RKO (cell line): ENCODE data around the gene CD55.

Experiments used
- DNase-seq: peaks from one replicate; pipeline ENCODE4 v3.0.0-alpha.2; 2016; ENCODE audit warnings: low spot score

Gene CD55

DNA sequence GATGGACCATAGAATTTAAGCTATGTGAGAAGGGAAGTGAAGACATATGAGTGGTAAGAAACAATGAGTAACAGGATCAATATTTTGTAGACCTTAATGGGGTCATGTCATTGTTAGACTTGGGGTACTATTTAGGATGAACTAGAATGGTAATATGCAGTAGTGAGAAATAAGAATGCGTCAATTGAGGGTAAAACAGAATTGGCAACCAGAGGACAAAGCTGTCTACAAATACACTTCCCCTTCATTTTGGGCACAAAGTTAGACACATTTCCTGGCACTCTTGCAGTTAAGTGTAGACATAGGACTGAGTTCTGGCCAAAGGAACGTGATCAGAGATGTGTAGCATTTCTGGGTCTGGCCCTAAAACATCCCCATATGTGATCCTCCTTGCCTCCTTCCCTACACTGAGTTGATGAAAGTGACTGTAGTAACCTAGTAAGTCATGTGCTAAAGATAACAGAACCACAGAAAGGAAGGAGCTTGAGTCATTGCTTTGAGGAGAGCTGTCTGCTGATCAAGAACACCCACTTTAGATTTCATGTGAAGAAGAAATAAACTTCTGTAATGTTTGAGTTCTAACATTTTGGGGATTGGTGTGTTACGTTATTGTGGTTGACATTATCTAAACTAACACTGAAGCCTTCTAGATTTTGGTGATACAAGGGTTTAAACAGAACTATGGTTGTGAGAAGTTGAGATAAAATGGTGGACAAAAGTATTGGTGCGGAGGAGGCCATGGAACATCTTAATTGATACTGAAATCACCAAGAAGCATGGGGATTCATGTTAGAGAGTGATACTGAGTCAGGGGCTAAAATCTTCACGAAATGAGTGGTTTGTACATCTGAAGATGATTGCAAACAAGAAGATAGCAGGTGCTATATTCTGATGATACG lies 41.7 kb downstream of the CD55 start:
- DNase-seq = no peak

DNA sequence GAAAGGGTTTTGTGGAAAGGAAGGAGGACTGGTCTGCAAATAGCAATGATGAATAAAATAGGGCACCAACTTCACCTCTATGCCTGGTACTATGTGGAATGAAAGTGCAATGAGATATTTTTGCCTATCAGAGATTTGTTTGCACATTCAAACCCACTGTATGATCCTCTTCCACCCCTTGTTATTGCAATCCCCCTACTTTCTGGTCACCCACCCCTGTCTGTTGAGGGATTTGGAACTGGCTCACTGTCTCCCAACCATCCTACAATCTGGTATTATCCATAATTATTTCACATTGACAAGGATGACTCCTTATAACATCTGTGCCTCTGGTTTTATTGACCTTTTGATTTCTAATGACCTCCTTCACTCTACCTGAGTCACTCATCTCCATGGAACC lies 42.4 kb downstream of the CD55 start:
- DNase-seq = no peak

DNA sequence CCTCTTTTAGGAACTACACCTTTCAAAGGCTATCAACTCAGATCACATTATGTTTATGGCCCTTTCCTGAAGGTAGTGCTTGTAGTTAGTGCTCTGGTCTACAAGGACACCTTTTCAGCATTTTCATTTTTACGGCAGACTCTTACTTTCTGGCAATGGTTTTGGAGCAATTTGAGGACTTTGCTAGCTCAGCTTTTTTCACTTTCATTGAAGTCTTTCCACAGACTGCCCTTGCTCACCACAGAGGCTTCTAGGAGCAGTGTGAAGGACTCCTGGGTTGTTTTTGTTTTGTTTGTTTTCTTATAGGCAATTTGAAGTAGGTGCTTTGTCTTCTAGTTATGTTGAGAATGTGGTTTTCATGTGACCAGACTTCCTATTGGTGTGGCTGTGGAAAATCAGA lies 43.1 kb downstream of the CD55 start:
- DNase-seq = no peak

DNA sequence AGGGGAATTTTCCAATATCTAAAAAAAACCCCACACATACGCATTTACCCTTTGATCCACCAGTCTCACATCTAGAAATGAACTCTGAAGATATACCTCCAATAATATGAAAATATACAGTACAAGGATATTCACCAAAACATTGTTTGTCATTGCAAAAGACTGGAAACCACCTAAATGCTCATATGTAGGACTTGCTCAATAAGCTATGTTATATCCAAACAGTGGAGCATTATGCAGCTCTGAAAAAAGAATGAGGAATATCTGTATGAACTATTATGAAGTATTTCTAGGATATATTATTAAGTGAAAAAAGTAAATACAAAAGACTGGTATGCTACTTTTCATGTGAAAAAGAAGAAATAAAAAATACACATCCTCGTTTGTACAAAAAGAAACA lies 43.6 kb downstream of the CD55 start:
- DNase-seq = no peak

DNA sequence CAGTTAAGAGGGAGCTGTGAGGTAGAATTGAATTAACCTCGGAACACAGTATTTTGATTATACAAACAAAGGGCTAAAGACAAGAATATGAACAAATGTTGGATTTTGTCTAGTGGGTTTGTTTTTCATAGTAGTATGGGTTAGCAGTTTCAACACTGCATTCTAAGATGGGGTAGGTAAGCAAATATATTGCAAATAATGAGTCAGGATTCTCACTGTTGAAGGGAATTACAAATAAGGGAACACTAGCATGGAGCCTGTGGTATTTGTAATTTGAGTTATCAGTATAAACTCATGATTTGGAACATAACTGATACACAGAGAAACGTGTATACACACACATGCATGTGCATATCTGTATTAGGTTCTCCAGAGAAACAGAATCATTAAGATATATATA lies 44.5 kb downstream of the CD55 start:
- no peak for DNase-seq

DNA sequence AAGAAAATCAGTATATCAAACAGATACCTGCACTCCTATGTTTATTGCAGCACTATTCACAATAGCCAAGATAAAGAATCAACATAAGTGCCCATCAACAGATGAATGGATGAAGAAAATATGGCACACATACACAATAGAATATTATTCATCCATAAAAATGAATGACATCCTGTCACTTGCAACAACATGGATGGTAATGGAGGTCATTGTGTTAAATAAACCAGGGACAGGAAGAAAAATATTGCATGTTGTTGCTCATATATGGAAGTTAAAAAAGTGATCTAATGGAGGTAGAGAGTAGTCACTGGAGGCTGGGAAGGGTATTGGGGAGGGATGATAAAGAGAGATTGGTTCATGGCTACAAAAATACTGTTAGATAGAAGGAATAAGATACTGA lies 67.2 kb downstream of the CD55 start:
- no peak for DNase-seq

DNA sequence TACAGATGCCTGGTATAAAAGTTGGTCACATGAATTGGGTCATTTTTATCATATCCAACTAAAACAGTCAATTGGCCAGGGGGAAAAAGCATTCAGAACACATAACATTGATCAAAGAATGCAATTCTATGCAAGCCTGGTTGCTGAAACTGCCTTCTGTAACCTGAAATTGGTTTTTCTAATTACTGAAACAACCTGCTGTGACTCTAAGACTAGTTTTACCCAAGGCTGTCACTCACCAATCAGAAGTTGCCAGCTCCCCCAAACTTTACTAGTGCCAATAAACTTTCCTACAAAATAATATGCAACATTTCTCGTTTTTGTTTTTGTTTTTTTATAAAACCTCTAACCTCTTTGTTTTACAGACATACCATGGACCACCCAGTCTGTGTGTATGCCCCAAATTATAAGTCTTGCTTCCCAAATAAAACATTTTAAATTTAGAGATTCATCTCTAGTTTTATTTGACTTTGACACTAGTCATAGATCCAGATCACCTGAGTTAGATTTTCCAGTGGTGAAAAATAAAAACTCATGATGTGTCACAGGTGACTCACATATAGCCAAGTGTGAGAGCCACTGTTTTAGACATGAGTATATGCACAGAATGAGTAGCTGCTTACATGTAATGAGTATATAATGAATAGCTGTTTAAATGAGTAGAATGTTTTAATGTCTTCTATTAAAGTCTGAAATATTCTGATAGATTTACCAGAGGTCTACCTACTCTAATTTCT lies 68.4 kb downstream of the CD55 start:
- peak; percentile 95 for DNase-seq

DNA sequence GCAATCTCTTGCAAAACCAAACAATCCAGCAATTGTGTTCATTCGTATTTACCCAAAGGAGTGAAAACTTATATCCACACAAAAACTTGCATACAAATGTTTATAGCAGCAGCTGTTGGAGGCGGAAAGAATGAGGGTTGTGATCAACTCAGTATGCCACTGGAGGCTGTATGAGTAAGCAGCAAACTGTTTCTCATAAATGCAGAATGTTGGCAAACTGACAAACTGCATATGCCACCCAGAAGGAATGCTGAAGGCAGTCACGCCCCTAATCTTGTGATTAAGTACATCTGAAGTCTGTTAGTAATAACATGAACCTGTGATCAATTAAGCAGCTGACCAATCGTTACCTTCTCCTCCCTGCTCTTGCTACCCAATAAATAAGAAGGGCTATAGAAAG lies 72.1 kb downstream of the CD55 start:
- peak; percentile 68 for DNase-seq

DNA sequence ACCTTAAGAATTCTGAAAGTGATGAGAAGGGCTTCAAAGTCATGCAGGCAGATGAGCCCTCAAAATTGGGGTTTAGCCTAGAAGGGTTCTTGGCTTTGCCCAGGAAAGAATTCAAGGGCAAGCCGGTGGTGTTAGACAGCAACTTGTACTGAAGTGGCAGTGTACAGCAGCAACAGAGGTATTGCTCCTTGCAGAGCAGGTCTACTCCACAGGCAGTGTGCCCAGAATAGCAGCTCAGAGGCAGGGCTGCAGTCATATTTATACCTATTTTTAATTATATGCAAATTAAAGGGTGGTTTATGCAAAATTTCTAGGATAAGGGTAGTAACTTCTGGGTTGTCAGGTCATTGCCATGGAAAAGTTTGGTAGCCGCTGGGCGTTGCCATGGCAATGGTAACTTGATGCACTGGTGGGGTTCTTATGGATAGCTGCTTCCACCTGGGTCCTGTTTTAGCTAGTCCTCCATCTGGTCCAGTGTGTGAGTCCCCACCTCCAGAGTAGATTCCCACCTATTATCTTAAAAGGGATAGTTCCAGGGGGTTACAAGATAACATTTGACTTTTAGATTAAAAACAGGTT lies 74.8 kb downstream of the CD55 start:
- DNase-seq = no peak

DNA sequence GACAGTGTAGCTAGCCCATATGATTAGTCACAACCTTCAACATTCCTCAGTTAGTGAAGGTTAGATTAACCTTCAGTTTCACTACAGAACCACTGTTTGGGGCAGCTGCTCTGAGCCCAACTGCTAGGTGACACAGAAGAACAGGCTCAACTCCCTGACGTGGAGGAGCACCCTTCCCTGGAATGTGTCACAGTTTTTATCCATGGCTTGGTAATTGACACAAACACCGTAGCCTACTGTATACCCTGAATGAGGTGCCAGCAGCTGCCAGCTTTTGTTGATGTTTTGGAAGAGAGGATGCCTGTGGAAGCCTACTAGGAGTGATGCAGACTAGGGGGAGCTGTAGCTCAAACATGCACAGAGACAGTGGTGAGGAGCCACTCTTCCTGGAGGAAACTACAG lies 76.0 kb downstream of the CD55 start:
- no peak for DNase-seq

DNA sequence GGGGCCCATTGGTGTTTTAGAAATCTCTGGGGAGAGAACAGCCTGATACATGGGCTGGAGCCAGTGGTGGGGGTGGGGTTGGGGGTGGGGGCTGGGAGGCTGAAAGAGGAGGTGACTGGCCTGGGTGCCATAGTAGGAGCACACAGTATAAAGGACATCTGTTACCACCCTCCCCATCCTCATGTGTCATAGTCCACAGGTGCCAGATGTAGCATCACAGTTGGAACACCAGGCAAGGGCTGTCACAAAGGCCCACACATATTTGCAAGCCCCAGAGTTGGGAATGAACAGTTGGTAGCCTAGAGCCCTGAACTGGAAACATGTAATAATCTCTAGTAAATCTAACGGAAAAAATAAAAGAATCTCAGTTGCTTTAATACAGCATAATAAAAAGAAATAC lies 77.5 kb downstream of the CD55 start:
- no peak for DNase-seq

DNA sequence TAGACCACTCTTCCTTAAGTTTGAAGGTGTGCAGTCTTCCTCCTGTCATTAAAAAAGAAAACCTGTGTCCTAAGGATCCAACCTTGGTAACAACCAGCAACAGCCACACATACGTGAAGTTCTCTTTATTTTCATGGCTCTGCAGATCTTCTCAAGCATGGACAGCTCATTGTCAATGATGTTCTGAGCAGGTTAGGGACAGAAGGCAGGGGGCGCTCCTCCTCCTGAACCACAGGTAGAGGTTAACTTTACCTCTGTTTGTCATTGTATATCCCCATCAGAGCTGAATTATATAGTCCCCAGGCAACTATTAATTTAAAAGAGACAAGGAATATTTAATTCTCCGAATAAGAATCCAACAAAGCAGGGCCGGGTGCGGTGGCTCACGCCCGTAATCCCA lies 80.1 kb downstream of the CD55 start:
- no peak for DNase-seq

DNA sequence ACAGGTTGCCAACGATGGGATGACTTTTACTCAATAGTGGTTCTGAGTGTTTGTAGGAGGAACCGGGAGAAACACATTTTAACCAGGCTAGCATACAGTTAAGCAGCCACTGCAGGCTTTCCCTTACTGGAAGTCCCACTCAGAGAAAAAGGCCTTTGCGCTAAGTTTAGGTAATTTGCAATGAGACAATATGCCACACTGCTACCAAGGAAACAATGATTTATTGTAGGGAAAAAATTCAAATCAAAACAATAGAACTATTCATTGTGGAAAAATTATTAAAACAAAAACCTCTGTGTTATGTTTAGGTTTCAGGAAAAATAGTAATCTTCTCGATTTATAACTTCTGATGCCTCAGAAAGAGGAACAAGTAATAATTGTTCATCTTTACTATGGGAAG lies 81.3 kb downstream of the CD55 start:
- no peak for DNase-seq

DNA sequence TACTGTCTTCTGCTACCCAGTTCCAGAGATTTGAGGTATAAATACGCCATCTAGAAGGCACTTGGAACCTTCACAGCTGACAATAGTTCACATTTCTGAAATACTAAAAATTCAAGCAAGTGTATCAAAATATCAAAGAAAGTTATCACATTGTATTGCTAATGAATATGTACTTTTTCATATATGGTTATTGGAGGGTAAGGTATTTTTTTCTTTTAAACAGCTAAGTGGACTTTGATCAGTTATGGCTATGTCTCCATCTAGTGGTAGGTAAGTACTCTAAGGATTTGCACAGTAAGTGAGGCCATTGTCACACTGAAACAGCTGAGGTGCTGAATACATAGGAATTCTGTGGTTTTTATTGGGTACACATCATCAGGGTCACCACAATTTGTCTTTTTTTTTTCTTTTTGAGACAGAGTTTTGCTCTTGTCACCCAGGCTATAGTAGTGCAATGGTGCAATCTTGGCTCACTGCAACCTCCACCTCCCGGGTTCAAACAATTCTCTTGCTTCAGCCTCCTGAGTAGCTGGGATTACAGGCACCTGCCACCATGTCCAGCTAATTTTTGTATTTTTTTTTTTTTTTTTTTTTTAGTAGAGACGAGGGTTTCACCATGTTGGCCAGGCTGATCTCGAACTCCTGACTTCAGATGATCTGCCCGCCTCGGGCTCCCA lies 83.5 kb downstream of the CD55 start:
- peak; percentile 88 for DNase-seq

DNA sequence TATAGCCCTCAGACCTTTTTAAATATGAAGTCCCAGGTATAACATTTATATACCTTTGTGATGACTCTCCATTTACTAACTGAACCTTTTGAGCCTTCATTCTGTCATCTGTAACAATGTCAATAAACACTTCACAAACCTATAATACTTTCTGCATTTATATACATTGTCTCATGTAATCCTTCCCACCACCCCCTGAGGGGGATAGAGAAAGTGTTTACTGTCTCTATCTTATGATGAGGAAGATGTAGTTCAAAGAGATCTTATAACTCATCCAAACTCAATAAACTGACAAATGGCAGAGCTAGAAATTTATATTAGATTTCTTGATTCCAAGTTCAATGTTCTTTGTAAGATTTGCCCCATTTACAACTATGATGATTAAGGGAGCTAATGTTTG lies 84.3 kb downstream of the CD55 start:
- DNase-seq = no peak

DNA sequence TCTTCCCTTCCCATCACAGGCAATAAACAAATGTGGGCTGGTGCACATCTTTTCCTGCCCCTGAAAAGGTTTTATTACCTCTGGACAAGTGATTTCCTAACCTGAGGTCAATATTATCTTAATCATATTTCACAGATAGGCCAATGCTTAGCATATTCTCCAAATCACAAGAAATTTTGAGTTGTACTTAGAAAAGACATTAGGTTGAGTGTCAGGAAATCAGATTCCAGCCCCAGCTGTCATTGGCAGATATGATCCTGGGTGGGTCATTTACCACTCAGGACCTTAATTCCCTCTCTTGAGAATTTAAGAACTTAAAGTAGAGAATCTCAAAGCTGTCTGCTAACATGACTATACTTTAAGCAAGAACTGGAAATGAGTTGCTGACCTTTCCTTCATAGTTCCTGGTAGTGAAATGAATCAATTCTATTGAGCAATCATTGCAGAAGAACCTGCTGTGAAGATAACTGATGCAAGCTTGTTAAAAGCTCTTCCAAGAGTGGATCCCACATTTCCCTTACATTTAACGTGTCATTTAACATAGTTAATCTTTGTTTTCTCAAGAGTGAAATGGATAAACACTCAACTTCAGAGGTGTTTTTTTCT lies 86.3 kb downstream of the CD55 start:
- DNase-seq = no peak
